Measurements from ENCODE around the gene CHPF2. TPM values are rescaled to one million over a fixed set of nuclear protein-coding genes. Genes with fewer than 3 reads are reported as not detected.

CHPF2 gene
- total RNA-seq, 2 donors from 2014 or later = 36.2 to 42.7 TPM

DNA sequence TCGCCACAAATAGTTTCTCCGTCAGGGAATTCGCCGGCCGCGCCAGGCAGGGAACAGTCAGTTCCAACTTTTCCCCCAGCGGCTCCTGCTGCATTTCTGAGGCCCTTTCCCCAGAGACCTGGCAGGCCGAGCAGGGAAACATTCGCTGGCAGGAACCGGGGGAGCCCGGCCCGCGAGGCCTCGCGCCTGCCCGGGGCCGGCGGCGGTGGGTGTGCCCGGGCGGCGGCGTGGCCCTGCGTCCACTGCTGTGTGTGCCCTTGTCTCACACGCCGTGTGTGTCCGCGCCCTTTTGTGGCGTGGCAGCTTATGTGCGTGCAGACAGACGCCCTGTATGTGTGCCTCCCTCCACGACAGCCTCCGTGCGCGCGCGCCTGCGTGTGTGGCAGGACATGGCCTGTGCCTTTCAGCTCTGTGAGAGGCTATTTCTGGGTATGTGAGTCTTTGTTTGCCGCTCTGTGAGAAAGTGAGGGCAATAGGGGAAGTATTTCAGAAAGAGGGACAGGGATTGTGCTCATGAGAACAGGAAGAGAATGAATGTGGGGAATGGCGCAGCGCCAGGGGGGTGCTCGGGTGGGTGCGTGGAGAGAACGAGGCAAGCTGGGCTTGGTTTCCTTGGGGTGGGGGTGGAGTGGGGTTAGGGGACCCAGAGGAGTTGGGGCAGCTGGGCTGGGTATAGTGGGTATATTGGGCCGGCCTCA is 16.9 kb downstream of the CHPF2 start:
- Histone ChIP-seq H3K27ac (peak overlapping the region; percentile 70), H3K9me3 (no peaks in the 10 kb centered on the region), H3K4me1 (peaks cover 8% of the 10 kb centered on the region), H3K4me3 (peak overlapping the region; percentile 47), H3K36me3 (no peaks in the 10 kb centered on the region), H3K9ac (ENCODE audit: low read depth in 2 of 2, low read length in 2 of 2) (peak overlapping the region; percentile 38 to 61), H3K27me3 (peaks cover 43% of the 10 kb centered on the region)
- peak; percentile 54 for DNase-seq
- intact Hi-C loops (cut with DNase I) = loop anchor here (10.0 kb wide), 1 partner anchor 124 kb away; no protein-coding TSS in a partner anchor
- TF ChIP-seq, protein P1, sequence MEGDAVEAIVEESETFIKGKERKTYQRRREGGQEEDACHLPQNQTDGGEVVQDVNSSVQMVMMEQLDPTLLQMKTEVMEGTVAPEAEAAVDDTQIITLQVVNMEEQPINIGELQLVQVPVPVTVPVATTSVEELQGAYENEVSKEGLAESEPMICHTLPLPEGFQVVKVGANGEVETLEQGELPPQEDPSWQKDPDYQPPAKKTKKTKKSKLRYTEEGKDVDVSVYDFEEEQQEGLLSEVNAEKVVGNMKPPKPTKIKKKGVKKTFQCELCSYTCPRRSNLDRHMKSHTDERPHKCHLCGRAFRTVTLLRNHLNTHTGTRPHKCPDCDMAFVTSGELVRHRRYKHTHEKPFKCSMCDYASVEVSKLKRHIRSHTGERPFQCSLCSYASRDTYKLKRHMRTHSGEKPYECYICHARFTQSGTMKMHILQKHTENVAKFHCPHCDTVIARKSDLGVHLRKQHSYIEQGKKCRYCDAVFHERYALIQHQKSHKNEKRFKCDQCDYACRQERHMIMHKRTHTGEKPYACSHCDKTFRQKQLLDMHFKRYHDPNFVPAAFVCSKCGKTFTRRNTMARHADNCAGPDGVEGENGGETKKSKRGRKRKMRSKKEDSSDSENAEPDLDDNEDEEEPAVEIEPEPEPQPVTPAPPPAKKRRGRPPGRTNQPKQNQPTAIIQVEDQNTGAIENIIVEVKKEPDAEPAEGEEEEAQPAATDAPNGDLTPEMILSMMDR (IDR thresholded peaks at IDR 0.05) = no peak

DNA sequence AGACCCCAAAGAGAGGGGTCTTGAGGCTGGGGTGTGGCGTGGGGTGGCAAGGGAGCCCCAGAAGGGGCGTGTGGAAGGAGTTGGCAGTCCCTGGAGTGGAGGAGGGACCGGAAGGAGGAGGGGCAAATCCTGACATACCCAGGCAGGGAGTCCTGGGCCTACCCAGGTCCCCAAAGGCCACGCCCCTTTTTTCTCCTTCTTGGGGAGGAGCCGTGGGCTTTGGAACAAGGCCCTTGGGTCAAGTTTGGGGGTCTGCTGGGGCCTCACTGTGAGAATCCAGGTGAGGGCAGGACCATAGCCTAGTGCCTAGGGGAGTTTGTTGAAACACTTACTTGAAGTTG is 17.4 kb downstream of the CHPF2 start:
- H3K9me3 ChIP-seq = no peaks in the 10 kb centered on the region
- no peak overlapping the region for H3K4me3 ChIP-seq
- TF ChIP-seq, protein P1 (IDR thresholded peaks at IDR 0.05) = no peak
- H3K36me3 ChIP-seq = no peaks in the 10 kb centered on the region
- H3K4me1 ChIP-seq = peaks cover 5% of the 10 kb centered on the region
- peak; percentile 49 for DNase-seq
- H3K27ac ChIP-seq = peak overlapping the region; percentile 70
- intact Hi-C loops (cut with DNase I) = loop anchor here (10.0 kb wide), 1 partner anchor 125 kb away; no protein-coding TSS in a partner anchor
- peaks cover 41% of the 10 kb centered on the region for H3K27me3 ChIP-seq
- H3K9ac ChIP-seq (ENCODE audit: low read depth in 2 of 2, low read length in 2 of 2) = peak overlapping the region in 1 of 2 donors; percentile 38

DNA sequence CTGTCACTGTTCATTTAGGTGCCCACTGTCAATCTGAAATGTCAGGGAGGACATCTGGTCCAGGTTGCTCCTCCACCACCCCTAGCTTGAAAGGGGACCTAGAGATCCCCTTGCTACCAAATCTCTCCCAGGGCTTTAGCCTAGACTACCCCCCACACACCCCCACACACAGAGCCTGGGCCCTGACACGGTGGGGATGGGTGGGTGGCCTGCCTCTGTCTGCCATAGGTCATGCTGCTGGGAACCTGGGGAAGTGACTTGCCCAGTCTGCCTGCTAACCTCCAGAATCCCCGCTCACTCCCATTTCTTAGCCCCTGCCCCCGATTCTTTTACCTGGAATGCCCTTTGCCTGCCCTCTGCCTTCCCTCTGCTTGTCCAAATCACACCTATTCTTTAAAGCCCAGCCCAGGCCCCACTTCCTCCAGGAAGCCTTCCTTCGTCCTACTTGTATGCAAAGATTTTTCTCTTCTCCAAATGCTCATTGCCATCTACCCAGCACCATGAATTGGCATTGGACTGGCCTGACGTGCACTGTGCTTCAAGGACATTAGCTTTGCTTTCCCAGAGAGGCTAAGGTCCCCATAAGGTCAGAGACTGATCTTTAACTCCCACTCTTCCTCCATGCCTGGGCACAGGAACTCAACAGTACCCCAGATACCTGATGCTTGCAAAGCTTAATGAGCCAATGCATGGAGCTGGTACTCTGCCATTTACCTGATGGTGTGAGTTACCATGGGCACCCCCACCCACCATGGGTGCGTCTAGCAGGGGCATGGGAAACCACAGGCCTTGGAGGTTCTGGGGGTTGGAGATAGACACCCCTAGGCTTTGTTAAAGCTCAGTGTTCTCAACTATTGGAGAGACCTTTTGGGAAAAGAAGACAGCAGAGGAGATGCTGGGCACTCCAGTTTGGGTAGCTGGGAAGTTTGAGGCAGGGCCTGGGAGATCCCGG is 18.2 kb downstream of the CHPF2 start:
- Histone ChIP-seq H3K4me1 (no peaks in the 10 kb centered on the region), H3K27ac (peak overlapping the region; percentile 63), H3K9ac (ENCODE audit: low read depth in 2 of 2, low read length in 2 of 2) (peak overlapping the region in 1 of 2 donors; percentile 20), H3K9me3 (no peaks in the 10 kb centered on the region), H3K27me3 (peaks cover 34% of the 10 kb centered on the region), H3K4me3 (no peak overlapping the region), H3K36me3 (no peaks in the 10 kb centered on the region)
- no peak for DNase-seq
- intact Hi-C loops (cut with DNase I) = no loop called here
- TF ChIP-seq, protein P1 (IDR thresholded peaks at IDR 0.05) = no peak

DNA sequence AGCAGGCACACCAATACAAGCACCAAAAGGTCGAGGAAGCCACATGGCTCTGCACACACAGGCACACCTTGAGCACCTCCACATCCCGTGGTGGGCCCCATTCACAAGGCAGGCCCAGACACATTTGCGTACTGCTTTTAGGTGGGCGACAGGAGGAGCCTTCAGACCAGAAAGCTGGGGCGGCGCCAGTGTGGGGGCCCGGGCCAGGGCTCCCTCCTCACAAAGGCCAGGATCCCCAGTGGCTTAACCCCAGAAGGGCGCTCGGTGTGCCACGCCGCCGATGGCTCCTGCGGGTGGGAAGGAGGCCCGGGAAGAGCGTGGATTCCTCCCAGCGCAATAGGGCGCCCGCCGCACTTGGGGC is 19.0 kb downstream of the CHPF2 start:
- peaks cover 25% of the 10 kb centered on the region for H3K27me3 ChIP-seq
- no peaks in the 10 kb centered on the region for H3K4me1 ChIP-seq
- peak overlapping the region; percentile 63 for H3K27ac ChIP-seq
- no peak for DNase-seq
- H3K9ac ChIP-seq (ENCODE audit: low read depth in 2 of 2, low read length in 2 of 2) = peak overlapping the region; percentile 21 to 64
- H3K4me3 ChIP-seq = peak overlapping the region; percentile 39
- H3K9me3 ChIP-seq = no peaks in the 10 kb centered on the region
- intact Hi-C loops (cut with DNase I) = no loop called here
- TF ChIP-seq, protein P1 (IDR thresholded peaks at IDR 0.05) = no peak
- no peaks in the 10 kb centered on the region for H3K36me3 ChIP-seq

DNA sequence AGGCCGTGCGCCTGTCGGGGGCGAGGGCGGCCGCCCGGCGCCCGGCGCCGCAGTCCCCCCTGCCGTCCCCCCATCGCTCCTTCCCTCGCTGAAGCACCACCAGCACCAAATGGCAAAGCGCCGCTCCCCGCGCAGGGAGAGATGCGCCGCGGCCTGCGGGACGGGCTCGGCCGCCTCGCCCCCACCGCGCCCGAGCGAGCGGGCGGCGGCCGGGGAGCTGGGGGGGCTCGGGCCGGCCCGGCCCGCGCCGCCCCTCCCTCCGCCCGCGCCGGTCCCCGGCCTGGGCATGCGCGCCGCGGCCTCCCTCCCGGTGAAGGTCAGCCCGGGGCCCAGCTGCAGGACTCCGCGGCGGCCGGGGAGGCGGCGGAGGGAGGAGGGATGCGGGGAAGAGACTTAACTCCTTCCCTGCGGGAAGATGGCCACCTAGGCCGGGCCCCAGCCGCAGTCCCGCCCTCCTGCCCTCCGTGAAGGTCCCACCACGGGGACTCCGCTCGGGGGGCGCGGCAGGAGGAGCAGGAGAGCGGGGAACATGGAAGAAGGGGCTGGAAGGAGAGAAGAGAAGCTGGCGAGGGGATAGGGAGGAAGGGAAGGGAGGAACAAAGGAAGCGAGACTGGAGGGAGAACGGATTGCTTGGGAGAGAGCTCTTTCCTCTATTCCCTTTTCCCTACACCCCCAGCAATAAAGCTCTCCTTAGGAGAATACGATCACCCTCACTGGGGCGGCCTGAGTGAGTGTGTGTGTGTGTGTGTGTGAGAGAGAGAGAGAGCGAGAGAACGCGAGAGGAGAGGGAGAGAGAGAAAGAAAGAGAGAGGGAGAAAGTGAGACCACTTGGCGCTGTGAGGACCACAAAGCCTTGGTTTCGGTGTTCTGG is 19.6 kb downstream of the CHPF2 start:
- H3K9ac ChIP-seq (ENCODE audit: low read depth in 2 of 2, low read length in 2 of 2) = peak overlapping the region; percentile 43 to 66

More for the DNA sequence above, 19.6 kb downstream of the CHPF2 start:
- TF ChIP-seq, protein P1 (IDR thresholded peaks at IDR 0.05) = no peak
- no peaks in the 10 kb centered on the region for H3K4me1 ChIP-seq
- no peaks in the 10 kb centered on the region for H3K9me3 ChIP-seq
- no peaks in the 10 kb centered on the region for H3K36me3 ChIP-seq
- intact Hi-C loops (cut with DNase I) = no loop called here
- peak overlapping the region; percentile 45 for H3K4me3 ChIP-seq
- peaks cover 20% of the 10 kb centered on the region for H3K27me3 ChIP-seq
- peak; percentile 43 for DNase-seq
- H3K27ac ChIP-seq = peak overlapping the region; percentile 63

Data from colonic mucosa (tissue), 4 donors.